Measurements from ENCODE around the gene NFIA.

DNA sequence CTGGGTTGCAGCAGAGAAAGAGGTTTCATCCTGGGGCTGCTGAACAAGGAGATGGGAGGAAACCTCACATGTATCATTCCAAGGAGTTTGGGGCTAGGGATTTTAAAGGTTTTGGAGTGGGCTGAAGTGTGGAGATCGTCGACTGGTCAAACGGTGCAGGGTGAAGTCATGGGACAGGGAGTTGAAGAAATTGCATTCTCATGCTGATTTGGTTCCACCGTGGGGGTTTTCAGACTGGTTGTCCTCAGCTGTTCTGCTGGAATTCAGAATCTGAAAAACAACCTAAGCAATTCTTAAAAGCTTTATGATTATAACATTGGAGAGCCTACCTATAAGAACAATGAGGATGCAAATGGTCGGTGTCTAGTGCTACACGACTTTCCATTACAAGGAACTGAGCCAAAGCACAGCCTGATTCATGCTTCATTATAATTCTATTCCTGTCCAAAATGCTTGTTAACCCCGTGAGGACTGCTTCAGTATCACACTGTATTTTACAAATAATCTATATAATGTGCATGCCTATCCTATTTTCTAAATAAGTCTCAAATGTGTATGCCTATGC, 399.9 kb downstream of the NFIA start:
- TF ChIP-seq POLR2A (IDR thresholded peaks at IDR 0.05; ENCODE audit: low read depth, low read length) (no peak), BCL3 (IDR thresholded peaks at IDR 0.05; ENCODE audit: borderline replicate concordance, insufficient read depth, low read depth, low read length, poor library complexity, severe bottlenecking) (no peak), CREB1 (IDR thresholded peaks at IDR 0.05; ENCODE audit: low read depth) (no peak), BCL11A (IDR thresholded peaks at IDR 0.05; ENCODE audit: low read depth, low read length) (no peak), CBX5 (IDR thresholded peaks at IDR 0.05; ENCODE audit: low read depth) (no peak), MYC (IDR thresholded peaks at IDR 0.05; ENCODE audit: insufficient read depth, insufficient read length, insufficient replicate concordance, low read length, severe bottlenecking) (no peak), FOXM1 (IDR thresholded peaks at IDR 0.05; ENCODE audit: low read depth, low read length) (no peak), HDAC6 (IDR thresholded peaks at IDR 0.05; ENCODE audit: unreplicated experiment) (no peak)
- TF ChIP-seq, protein P1, sequence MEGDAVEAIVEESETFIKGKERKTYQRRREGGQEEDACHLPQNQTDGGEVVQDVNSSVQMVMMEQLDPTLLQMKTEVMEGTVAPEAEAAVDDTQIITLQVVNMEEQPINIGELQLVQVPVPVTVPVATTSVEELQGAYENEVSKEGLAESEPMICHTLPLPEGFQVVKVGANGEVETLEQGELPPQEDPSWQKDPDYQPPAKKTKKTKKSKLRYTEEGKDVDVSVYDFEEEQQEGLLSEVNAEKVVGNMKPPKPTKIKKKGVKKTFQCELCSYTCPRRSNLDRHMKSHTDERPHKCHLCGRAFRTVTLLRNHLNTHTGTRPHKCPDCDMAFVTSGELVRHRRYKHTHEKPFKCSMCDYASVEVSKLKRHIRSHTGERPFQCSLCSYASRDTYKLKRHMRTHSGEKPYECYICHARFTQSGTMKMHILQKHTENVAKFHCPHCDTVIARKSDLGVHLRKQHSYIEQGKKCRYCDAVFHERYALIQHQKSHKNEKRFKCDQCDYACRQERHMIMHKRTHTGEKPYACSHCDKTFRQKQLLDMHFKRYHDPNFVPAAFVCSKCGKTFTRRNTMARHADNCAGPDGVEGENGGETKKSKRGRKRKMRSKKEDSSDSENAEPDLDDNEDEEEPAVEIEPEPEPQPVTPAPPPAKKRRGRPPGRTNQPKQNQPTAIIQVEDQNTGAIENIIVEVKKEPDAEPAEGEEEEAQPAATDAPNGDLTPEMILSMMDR (IDR thresholded peaks at IDR 0.05 in 2 of 3, conservative IDR thresholded peaks at IDR 0.05 in 1 of 3; ENCODE audit: control insufficient read depth in 2 of 3, extremely low read depth in 1 of 3, insufficient read depth in 1 of 3, low read depth in 3 of 3, low read length in 3 of 3): no peak
- TF ChIP-seq, protein P2, sequence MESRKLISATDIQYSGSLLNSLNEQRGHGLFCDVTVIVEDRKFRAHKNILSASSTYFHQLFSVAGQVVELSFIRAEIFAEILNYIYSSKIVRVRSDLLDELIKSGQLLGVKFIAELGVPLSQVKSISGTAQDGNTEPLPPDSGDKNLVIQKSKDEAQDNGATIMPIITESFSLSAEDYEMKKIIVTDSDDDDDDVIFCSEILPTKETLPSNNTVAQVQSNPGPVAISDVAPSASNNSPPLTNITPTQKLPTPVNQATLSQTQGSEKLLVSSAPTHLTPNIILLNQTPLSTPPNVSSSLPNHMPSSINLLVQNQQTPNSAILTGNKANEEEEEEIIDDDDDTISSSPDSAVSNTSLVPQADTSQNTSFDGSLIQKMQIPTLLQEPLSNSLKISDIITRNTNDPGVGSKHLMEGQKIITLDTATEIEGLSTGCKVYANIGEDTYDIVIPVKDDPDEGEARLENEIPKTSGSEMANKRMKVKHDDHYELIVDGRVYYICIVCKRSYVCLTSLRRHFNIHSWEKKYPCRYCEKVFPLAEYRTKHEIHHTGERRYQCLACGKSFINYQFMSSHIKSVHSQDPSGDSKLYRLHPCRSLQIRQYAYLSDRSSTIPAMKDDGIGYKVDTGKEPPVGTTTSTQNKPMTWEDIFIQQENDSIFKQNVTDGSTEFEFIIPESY (IDR thresholded peaks at IDR 0.05): no peak

All from GM12878 (cell line).